K562 (cell line): ENCODE data around the gene RXRB. TPM values are rescaled to one million over a fixed set of nuclear protein-coding genes. Genes with fewer than 3 reads are reported as not detected.
A peak's percentile ranks its signal among the peaks of the same experiment; 100 is the strongest.

Experiments used
- E2F1 ChIP-seq: sonication (generic); formaldehyde crosslinking; IDR thresholded peaks from 2 replicates; pipeline ENCODE4 v1.8.1; 2023; ENCODE audit warnings: mild to moderate bottlenecking, missing genetic modification reagents, moderate library complexity
- ESRRA ChIP-seq: fragments of 450-650 bp; IDR thresholded peaks from 2 replicates; pipeline ENCODE4 v1.6.1; 2014; ENCODE audit warnings: low read depth, mild to moderate bottlenecking, moderate library complexity, borderline replicate concordance
- ETS2 ChIP-seq: IDR thresholded peaks from 2 replicates; pipeline ENCODE4 v1.6.1; 2016; ENCODE audit warnings: borderline replicate concordance, missing genetic modification characterization, mild to moderate bottlenecking, moderate library complexity, missing compliant biosample characterization; ENCODE audit not compliant: poor library complexity, severe bottlenecking
- ETV5 ChIP-seq: sonication (generic); formaldehyde crosslinking; IDR thresholded peaks from 2 replicates; pipeline ENCODE4 v1.4.0; 2020; ENCODE audit warnings: low read depth, mild to moderate bottlenecking, missing genetic modification reagents
- HES1 ChIP-seq: fragments of 450-650 bp; IDR thresholded peaks from 2 replicates; pipeline ENCODE4 v1.6.1; 2016; ENCODE audit warnings: low read depth, mild to moderate bottlenecking, moderate library complexity
- KAT7 ChIP-seq: sonication (generic); formaldehyde crosslinking; IDR thresholded peaks from 2 replicates; pipeline ENCODE4 v1.8.0; 2022; ENCODE audit warnings: missing genetic modification reagents, mild to moderate bottlenecking, borderline replicate concordance
- KLF6 ChIP-seq: fragments of 250-450 bp; sonication (Bioruptor Pico); IDR thresholded peaks from 2 replicates; pipeline ENCODE4 v1.4.0; 2020; ENCODE audit warnings: mild to moderate bottlenecking, moderate library complexity, borderline replicate concordance
- NFATC3 ChIP-seq: fragments of 450-650 bp; IDR thresholded peaks from 2 replicates; pipeline ENCODE4 v1.6.1; 2017; ENCODE audit warnings: mild to moderate bottlenecking
- PRDM10 ChIP-seq: fragments of 450-650 bp; IDR thresholded peaks from 2 replicates; pipeline ENCODE4 v1.6.1; 2018; ENCODE audit not compliant: partially characterized antibody
- PYGO2 ChIP-seq: fragments of 450-650 bp; IDR thresholded peaks from 2 replicates; pipeline ENCODE4 v1.6.1; 2016; ENCODE audit warnings: mild to moderate bottlenecking, missing genetic modification characterization, moderate library complexity, missing compliant biosample characterization
- RNF219 ChIP-seq: fragments of 250-450 bp; sonication (Bioruptor Pico); IDR thresholded peaks from 2 replicates; pipeline ENCODE4 v1.5.0; 2022; ENCODE audit warnings: mild to moderate bottlenecking
- SMAD3 ChIP-seq: fragments of 450-650 bp; formaldehyde crosslinking; conservative IDR thresholded peaks from 2 replicates; pipeline ENCODE4 v1.4.0; 2020; ENCODE audit warnings: mild to moderate bottlenecking
- YY1 ChIP-seq, 3 experiments: IDR thresholded peaks; 2 replicates each; pipeline ENCODE4 v1.6.1; 2011; ENCODE audit warnings: low read length in 2 of 3, mild to moderate bottlenecking in 2 of 3, moderate library complexity in 2 of 3, borderline replicate concordance in 1 of 3, control low read depth in 1 of 3, low read depth in 1 of 3; ENCODE audit not compliant: insufficient read depth in 3 of 3, insufficient replicate concordance in 2 of 3, control insufficient read depth in 1 of 3, insufficient read length in 1 of 3; ENCODE audit errors: extremely low read depth in 1 of 3
- ZBED1 ChIP-seq: IDR thresholded peaks from 2 replicates; pipeline ENCODE4 v1.6.1; 2014
- ZBTB7A ChIP-seq: IDR thresholded peaks from 2 replicates; pipeline ENCODE4 v1.6.1; 2011; ENCODE audit warnings: low read depth, mild to moderate bottlenecking, low read length, moderate library complexity, borderline replicate concordance; ENCODE audit not compliant: control insufficient read depth
- ZC3H11A ChIP-seq: IDR thresholded peaks from 2 replicates; pipeline ENCODE4 v1.6.1; 2012; ENCODE audit warnings: low read depth, low read length, improper control_type of control experiment
- ZNF436 ChIP-seq: fragments of 250-450, 450-650 bp; sonication (Bioruptor Pico); formaldehyde crosslinking; IDR thresholded peaks from 2 replicates; pipeline ENCODE4 v1.7.0; 2020; ENCODE audit warnings: mild to moderate bottlenecking
- ZNF583 ChIP-seq: fragments of 250-450 bp; sonication (Bioruptor Pico); IDR thresholded peaks from 2 replicates; pipeline ENCODE4 v1.4.0; 2020
- ZNF75A ChIP-seq: fragments of 450-650 bp; formaldehyde crosslinking; IDR thresholded peaks from 2 replicates; pipeline ENCODE4 v1.4.0; 2020; ENCODE audit warnings: mild to moderate bottlenecking
- polyA plus RNA-seq, 8 experiments: library from polyadenylated mRNA; depleted of rRNA in 4 of 8; stranded (reverse) in 5 of 8; unstranded in 3 of 8; fragments of >200 nt; fragmentation: Nextera tagmentation in 2 of 8; fragmentation: Illumina TruSeq in 1 of 8; extraction: Ambion mirVana in 2 of 8; extraction: Trizol in 1 of 8; gene quantifications; 2 replicates each; pipeline versions ENCODE4 v1.2.1 to v1.2.3, GENCODE V29; 2011 to 2014; ENCODE audit warnings: inconsistent platforms in 1 of 8, missing spikeins in 1 of 8
- total RNA-seq, 7 experiments: library from RNA; depleted of rRNA in 6 of 7; stranded (reverse); fragments of >200 nt in 6 of 7; fragmentation: Illumina TruSeq in 2 of 7; extraction: Trizol in 2 of 7; gene quantifications; 2 replicates each; pipeline versions ENCODE4 v1.2.1 to v1.2.3, GENCODE V29; 2011 to 2021; ENCODE audit warnings: low replicate concordance in 1 of 7

RXRB gene
- total and polyA plus RNA-seq, 9 of the 15 experiments (the other 6 are each of a cell fraction or from before 2014, with no cell fraction given): 0.76 to 35.5 (median 18.4) TPM

GRCh38 chr6:33208091-33208967 is 7.9 kb upstream of the RXRB start, which contains the start of gene RING1 (continued):
- no peak for TF ChIP-seq RNF219 (CRISPR knock-in tag)
- TF ChIP-seq ETV5 (CRISPR knock-in tag): peak; percentile 87
- TF ChIP-seq E2F1 (CRISPR knock-in tag): peak; percentile 92
- TF ChIP-seq HES1: no peak
- no peak for TF ChIP-seq NFATC3
- peak; percentile 45 for TF ChIP-seq ESRRA
- no peak for TF ChIP-seq ZNF75A
- peak; percentile 77 for TF ChIP-seq ZBTB7A
- peak; percentile 67; the same call in 1 of the 2 replicates for TF ChIP-seq SMAD3 (CRISPR knock-in tag)
- TF ChIP-seq YY1 (IDR thresholded peaks at IDR 0.05; ENCODE audit: borderline replicate concordance in 1 of 3, control insufficient read depth in 1 of 3, extremely low read depth in 1 of 3, insufficient read depth in 3 of 3, insufficient read length in 1 of 3, insufficient replicate concordance in 2 of 3, low read depth in 1 of 3, low read length in 2 of 3): peak; percentile 82 to 96 (median 91)
- TF ChIP-seq ZC3H11A: no peak
- peak; percentile 95 for TF ChIP-seq KAT7
- TF ChIP-seq ZNF436 (CRISPR knock-in tag): no peak
- no peak for TF ChIP-seq ETS2 (tag)
- no peak for TF ChIP-seq PYGO2 (tag)
- peak; percentile 67; the same call in 1 of the 2 replicates for TF ChIP-seq ZBED1
- TF ChIP-seq ZNF583: peak; percentile 75
- peak; percentile 41 for TF ChIP-seq PRDM10
- no peak for TF ChIP-seq KLF6
